Stimulated activated CD8-positive, alpha-beta memory T cell treated with anti-CD3 and anti-CD28 coated beads, Interleukin-4, amount 100 ng/mL, for 48 hours (primary cell): Measurements from ENCODE around the gene SOS2.
"Not testable (repeated sequence)": the region's sequence is repeated elsewhere in the genome, so short reads cannot be mapped to it uniquely, and the experiment has no call there.

Source experiments
- DNase-seq: peaks from one replicate; pipeline ENCODE4 v3.0.0-alpha.2; 2020

The SOS2 gene

DNA sequence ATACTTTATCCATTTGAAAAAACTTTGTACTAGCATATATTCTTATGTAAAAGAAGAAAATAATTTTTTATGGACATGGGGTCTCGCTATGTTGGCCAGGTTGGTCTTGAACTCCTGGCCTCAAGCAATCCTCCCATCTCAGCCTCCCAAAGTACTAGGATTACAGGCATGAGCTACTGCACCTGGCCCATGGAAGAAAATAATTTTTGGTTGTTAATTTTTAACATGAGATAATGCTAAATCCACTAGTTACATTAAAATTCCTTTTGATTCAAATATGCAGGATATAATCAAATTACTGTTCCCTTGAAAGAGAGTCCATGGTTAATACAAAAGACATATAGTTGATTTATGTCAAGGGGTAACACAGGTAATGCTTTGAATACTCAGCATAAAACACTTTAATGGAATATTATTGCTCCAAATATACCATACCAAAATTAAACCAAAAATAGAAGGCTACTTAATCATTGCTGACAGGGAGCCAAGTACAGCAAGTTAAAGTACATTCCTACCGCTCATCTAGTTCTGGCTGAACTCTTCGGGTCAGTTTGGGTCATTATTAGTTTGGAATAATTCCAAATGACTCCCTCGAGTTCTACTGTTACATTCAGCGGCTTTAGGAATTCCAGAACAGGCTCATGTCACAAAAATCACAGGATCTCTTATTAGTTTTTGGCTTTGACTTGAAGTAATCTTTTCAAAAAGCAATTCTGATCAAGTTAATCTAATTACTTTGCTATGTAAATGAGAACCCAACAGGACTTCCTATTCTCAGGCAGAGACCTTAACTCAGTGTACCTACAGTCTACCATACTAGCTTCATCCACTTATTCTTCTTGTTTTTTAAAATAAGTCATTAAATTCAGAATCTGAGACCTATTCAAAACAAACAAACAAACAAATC lies 6.1 kb downstream of the SOS2 start:
- no peak for DNase-seq

DNA sequence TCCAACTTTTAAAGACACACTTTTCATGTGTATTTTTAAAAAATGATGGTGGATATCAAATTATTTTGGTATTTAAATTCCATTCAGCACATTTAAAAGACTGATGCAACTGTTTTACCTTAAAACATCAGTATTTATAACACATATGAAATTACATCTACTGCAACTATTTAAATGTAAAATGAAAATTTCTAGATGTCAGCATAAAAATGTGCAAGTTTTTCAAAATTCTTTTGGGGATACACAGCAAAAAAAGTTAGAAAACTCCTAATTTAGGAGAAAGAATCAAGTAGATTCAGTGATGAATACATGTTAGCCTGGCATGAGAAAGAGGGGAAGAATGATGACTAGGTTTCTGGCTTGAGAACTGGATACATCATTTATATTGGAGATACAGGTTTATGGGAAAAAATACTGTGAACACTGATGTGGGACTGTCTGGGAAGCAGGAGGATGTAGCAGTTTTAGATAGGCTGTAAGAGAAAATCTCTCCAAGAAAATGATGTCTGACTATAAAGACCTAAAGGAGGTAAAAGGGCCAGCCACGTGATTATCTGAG lies 9.2 kb downstream of the SOS2 start:
- no peak for DNase-seq

DNA sequence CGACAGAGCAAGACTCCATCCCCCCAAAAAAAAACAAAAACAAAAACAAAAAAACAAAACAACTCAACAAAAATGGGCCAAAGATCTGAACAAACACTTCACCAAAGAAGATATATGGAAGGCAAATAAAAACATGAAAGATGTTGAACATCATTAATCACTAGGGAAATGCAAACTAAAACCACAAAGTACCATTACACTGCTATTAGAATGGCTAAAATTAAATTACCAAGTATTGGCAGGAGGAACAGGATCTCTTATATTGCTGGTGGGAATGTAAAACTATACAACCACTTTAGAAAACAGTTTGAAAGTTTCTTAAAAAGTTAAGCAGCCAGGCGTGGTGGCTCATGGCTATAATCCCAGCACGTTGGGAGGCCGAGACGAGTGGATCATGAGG lies 12.9 kb downstream of the SOS2 start:
- no peak for DNase-seq

DNA sequence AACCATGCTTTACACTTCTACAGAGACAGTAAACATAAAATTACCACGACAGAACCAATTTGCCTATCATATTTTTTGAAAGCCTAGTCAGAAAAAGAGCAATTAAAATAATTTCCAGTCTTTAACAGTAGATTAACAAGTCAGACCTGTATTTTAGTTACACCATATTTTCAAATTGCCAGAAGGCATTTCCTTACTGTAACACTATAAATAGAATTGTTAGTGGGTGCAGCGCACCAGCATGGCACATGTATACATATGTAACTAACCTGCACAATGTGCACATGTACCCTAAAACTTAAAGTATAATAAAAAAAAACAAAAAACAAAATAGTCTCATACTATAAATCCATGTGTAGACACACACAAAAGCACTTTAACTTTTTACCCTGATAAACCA lies 16.0 kb downstream of the SOS2 start:
- no peak for DNase-seq

DNA sequence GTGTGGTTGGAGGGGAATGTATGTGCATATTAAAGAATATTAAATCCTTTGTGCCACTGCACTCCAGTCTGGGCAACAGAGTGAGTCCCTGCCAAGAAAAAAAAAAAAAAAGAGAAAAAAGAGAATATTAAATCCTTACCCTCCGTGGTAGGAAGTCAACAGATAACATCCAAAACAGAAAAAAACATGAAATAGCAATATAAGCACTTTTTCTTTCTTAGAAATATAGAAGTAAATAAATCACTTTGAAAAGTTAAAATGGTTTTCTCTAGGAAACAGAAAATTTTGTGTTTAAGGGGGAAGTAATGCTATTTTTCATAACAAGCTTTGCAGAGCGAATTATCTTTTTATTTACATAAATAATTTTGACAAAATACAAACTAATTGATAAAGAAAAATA lies 17.6 kb downstream of the SOS2 start:
- DNase-seq: no peak

DNA sequence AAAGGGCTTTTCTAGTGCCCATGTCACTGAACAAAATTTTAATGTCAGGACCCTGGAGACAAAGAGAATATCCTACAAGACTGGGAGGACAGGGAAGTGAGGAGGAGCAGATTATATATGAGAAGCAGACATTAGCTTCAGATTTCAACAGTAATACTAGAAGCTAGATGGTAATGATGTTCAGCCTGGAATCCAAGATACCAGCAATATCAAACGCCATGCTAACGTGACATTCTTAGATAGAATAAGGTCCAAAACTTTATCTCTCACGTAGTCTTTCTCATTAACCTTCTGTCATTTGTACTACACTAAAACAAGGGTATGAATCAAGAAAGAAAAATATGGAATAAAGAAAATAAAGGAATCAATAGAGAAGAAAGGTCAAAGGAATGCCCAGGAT lies 18.7 kb downstream of the SOS2 start:
- DNase-seq: no peak

DNA sequence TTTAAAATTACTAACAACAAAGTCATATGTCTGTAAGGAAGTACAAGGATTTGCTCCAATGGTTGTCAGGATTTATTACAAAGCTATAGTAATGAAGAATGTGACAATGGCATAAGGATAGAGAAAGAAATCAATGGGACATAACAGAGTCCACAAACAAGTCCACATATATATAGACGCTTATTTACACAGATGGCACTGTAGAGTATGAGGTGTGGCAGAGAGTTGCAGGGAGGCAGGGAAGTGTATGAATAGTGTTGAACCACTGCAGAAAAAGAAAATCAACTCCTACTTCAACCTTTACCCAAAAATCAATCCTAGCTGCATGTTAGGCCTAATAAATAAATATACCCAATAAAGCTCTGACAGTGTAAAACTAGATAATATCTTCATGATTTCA lies 21.3 kb downstream of the SOS2 start:
- DNase-seq: no peak

DNA sequence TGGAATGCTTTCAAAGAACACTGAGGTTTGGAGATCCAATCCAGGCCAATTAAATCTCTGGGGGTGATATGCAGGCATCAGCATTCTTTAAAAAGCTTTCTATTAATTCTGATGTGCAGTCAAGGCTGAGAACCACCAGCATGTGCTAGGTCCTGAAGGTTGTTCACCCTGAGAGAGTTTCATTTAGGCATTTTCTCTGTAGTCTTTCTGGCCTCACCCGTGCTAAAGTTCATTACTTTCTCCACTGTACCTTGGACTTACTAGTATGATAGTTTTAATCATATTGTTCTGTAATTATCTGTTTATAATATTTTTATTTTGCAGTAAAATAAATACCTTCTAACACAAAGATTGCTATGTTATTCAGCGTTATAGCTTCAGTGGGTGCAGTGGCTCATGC lies 32.9 kb downstream of the SOS2 start:
- no peak for DNase-seq

DNA sequence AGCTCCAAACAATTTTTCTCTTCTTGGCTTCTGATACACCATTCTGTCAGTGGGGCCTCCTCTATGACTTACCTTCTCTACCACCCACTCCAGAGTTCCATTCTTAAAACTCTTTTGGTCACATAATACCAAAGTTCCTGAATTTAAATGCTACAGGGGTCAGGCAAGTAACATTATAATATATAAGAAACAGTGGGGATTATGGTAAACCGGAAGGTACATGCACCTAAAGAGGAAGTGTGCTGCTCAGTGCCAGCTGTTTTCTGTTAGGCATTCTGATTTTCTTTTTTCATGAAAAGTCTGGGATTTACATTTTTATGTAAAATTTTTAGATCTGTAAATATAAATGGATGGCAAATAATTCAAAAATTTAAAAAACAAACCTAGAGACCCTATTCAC lies 39.9 kb downstream of the SOS2 start:
- no peak for DNase-seq

DNA sequence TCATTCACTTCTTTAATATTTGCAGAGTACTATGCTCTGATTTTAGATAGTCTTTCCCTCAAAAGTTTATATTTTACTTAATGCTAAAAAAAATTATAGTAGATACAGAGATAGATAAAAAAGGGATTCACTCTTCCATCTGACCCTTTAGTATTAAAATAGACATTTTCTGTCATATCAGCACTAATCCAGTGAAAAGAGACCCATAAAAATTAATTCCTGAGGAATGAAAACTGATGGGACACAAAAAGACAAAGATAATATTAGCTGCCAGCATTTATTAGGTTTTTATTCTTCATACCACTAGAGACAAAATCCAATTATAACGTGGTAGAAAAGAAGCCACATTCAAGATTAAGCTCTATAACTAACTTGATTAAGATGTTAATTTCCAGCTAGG lies 45.3 kb downstream of the SOS2 start:
- DNase-seq: no peak

DNA sequence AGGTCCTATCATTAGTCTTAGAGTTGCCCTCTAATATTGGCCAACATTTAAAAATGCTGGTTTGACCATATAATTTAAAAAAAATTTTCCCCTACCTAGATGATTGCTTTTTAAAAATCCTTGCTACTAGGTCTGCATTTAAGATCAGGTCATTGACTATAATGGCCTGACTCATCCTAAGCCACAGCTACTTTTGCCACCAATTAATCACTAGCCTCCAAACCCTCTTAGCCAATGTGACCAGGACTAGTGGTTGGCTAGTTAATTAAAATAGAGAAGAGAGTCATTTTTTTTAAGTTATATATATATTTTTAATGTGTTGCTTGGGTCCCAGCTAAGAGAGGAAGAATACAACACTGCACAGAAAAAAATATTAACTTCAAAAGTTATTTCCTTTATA lies 57.5 kb downstream of the SOS2 start:
- DNase-seq: no peak

DNA sequence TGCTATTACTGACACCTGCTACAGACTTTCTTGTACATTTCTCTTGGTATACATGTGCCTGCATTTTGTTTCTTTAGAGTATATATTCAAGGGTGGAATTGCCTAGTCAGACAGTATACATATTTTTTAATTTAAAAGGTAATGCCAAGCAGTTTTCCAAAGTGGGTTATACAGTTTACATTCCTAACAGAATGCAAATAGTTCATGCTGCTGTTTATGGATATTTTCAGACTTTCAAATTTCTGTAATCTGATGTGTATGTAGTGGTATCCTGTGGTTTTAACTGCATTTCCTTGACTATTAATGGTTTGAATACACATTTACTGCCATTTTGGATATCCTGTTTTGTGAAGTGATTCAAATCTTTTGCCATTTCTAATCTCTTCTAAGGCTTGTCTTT lies 59.5 kb downstream of the SOS2 start:
- DNase-seq: no peak

DNA sequence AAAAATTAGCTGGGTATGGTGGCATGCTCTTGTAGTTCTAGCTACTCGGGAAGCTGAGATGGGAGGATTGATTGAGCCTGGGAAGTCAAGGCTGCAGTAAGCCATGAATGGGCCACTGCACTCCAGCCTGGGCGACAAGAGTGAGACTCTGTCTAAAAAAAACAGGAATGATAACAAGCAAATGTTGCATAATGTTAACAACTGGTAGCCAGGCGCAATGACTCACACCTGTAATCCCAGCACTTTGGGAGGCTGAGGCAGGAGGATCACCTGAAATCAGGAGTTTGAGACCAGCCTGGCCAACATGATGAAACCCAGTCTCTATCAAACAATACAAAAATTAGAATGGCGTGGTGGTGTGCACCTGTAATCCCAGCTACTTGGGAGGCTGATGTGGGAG lies 64.0 kb downstream of the SOS2 start:
- not testable (repeated sequence) for DNase-seq

DNA sequence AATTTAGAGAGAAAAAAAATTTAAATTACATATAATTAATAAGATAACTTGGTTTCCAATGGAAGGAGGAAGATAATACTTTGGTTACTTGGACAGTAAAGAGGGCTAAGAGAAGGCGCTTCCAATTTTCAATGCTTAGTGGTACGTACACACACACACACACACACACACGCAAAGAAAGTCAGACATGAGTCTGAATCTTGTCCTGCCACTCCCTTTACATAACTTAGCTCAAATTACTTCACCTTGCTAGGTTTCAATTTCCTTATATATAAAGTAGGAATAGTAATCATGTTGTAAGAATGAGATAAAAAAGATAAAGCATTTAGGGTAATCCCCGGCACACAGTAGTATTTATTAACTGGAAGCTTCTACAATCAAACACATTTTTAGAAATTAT lies 75.3 kb downstream of the SOS2 start:
- no peak for DNase-seq

DNA sequence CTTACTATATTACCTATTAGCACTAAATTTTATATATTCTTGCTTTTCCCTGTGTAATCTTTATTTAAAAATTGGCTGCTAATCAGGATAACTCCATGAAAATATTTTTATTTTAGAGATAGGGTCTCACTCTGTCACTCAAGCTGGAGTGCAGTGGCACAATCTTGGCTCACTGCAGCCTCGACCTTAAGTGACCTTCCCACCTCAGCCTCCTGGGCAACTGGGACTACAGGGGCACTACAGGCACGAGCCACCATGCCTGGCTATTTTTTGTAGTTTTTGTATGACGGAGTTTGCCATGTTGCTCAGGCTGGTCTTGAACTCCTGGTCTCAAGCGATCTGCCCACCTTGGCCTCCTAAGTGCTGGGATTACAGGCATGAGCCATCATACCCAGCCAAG lies 82.6 kb downstream of the SOS2 start:
- no peak for DNase-seq

DNA sequence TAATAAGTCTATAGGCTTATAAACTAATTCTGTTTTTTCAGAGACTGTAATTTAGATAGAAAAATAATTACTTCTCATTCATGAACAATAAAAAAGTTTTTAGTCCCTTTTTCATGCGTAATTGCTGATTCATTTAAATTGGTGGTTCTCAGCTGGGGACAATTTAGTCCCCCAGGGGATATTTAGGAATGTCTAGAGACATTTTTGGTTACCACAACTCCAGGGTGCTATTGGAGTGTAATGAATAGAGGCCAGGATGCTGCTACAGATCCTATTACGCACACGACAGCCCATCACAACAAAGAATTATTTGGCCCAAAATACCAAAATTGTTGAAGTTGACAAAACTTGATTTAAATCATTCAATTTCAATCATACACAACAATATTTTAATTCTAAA lies 92.2 kb downstream of the SOS2 start:
- no peak for DNase-seq

DNA sequence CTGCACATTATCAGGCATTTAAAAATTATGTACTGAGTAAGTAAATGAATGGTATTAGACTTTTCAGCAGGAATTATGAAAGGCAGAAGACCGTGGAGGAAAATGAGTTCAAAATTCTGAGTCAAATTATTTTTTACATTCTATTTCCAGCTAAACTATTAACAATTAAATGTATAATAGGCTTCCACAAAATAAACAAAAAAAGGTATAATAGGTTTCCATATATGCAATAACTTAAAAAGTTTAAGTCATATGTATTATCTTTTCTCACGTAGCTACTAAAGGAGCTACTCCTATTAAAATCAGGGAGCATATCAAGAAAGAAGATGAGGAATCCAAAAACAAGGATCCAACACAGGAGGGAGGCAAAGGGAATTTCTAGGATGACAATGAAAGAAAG lies 103.6 kb downstream of the SOS2 start:
- DNase-seq: no peak

DNA sequence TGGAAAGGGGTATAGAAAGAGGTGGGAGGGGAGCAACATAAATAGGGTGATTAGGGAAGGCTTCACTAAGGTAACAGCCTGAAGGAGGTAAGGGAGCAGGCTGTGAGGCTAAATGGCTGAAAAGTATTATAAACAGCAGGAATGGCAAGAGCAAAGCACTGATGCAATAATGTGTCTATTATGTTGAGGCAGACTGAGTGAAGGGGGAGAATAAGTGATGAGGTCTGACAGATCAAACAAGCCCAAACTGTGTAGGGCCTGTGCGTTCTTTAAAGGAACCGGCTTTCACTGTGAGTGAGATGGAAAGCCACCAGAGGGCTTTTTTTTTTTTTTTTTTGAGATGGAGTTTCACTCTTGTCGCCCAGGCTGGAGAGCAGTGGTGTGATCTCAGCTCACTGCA lies 108.3 kb downstream of the SOS2 start:
- no peak for DNase-seq

DNA sequence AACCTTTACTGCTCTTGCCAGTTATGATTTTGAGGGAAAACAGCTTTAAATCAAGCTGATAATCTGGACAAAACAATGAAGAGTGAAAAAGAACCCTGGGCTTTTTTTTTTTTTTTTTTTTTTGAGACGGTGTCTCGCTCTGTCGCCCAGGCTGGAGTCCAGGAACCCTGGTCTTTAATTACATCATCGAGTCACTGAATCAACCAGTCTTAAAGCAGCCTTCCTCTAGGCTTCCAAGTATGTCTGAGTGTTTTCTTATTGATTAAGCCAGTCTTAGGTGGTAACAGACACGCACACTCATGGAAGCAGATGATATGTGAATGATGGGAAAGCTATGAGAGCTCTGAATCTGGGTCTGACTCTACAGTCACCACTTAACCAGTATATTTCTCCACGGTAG lies 109.1 kb downstream of the SOS2 start:
- no peak for DNase-seq

DNA sequence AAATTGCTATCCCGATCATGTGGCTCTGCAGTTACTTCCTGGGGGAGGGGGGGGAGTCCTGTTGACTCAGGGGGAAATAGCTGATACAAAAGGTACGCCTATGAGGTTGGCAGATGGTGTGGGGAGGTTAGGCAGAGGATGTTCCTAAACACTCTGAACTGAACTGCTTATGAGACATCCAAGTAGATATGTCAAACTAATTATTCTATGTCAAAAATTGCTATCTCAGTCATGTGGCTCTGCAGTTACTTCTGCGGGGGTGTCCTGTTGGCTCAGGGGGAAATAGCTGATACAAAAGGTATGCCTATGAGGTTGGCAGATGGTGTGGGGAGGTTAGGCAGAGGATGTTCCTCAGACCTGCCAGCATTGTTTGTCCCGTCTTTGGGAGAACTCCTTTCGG lies 109.9 kb downstream of the SOS2 start:
- DNase-seq: no peak

DNA sequence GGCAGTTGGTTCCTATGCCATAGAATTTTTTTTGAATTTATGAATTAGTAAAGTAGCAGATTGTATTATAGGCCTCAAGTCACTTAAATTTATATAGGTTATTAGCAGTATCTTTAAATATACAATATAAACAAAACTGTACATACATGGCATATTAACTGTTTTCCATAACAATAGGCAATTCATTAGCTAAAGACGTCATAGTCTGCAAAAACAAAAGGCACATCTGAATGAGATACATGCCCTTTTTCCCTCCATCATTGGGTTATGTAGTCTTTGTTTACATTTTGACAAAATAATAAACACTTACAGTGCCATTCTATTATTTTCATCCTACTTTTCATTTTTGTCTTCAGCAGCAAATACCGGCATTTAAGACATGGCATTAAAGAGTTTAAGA lies 113.9 kb downstream of the SOS2 start:
- DNase-seq: no peak

DNA sequence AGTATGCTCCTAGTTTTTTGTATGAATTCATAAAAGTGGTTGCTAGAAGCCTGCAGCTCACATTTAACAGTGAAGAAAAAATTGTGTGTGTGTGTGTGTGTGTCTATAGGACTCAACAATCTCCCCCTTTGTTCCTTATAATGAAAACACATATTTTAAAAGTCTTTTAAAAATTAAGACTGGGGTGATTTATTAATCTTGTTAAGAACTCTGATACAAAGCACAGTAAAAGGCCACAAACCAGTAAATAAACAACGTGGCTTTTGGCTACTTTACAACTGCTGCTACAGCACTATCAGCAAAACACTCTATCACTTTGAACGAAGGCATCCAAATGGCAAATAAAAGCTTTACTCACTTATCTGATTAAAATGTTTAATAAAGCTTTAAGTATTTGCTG lies 114.4 kb downstream of the SOS2 start:
- DNase-seq: no peak

DNA sequence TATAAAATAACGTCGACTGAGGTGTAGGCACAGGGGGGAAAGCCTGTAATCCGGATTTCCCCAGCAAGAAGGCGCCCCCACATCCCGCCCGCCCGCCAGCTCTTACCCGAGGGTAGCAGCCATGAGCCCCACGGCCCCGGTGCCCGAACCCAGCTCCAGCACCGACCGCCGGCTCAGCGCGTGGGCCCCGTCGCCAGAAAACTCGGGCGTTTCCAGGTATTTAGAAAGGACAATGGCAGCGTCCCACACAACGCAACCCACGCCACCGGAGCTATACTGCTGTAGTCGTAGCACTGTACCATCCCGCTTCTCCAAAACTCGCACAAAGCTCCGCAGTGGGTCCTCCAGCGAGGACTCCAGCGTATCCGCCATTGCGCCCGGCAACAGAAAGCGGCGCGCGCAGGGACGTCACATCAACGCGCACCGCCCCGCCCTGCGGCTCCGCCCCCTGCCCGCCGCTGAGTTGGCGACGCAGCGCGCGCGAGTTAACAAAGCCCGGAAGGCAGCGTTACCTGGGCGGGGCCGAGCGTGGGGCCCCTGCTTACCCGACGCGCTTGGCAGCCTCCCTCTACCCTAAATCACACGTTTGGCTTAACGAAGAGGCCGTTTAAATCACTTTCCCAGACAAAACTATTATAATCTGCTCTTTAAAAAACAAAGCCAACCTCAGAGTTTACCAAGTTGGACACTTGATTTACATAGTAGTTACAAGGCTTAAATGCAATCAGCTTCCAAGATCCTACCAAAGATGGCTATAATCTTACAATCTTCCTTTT lies 115.0 kb downstream of the SOS2 start, which contains the start of gene VCPKMT:
Gene VCPKMT, minus strand, starts transcription at position 392 of the 776 bp plus-strand sequence. Its CDS starts 20 bp downstream, at position 372.
- DNase-seq: peak; percentile 98
